Neutrophil (primary cell): Measurements from ENCODE around the gene OLFM3.

Experiments
- H3K27ac ChIP-seq: fragments of 200-600 bp; sonication (generic); 2 replicates; pipeline ENCODE4 v1.5.1; 2016; ENCODE audit warnings: mild to moderate bottlenecking, moderate library complexity
- H3K27me3 ChIP-seq: fragments of 200-600 bp; sonication (generic); 2 replicates; pipeline ENCODE4 v1.6.0; 2016; ENCODE audit warnings: mild to moderate bottlenecking
- H3K36me3 ChIP-seq: fragments of 200-600 bp; sonication (generic); 2 replicates; pipeline ENCODE4 v1.5.1; 2017
- H3K4me1 ChIP-seq, 2 experiments: fragments of 200-600 bp in 1 of 2; sonication (generic) in 1 of 2; 1 replicate in 1 of 2; 2 replicates in 1 of 2; pipeline versions ENCODE4 v1.5.1 to v1.6.1; 2013 to 2016; ENCODE audit warnings: low read depth in 1 of 2, low read length in 1 of 2, mild to moderate bottlenecking in 1 of 2, moderate library complexity in 1 of 2; ENCODE audit not compliant: control insufficient read depth in 1 of 2, insufficient read depth in 1 of 2
- H3K4me3 ChIP-seq, 2 experiments: fragments of 200-600 bp in 1 of 2; sonication (generic) in 1 of 2; 1 replicate in 1 of 2; 2 replicates in 1 of 2; pipeline ENCODE4 v1.5.1; 2013 to 2016; ENCODE audit warnings: low read depth in 1 of 2, low read length in 1 of 2, mild to moderate bottlenecking in 1 of 2, moderate library complexity in 1 of 2
- H3K9me3 ChIP-seq: fragments of 200-600 bp; sonication (generic); 2 replicates; pipeline ENCODE4 v1.5.1; 2016
- TF ChIP-seq, protein P1 (sequence below): fragments of 200-600 bp; sonication (generic); IDR thresholded peaks from 2 replicates; pipeline ENCODE4 v1.5.1; 2016; ENCODE audit warnings: antibody characterized with exemption

OLFM3 gene

DNA sequence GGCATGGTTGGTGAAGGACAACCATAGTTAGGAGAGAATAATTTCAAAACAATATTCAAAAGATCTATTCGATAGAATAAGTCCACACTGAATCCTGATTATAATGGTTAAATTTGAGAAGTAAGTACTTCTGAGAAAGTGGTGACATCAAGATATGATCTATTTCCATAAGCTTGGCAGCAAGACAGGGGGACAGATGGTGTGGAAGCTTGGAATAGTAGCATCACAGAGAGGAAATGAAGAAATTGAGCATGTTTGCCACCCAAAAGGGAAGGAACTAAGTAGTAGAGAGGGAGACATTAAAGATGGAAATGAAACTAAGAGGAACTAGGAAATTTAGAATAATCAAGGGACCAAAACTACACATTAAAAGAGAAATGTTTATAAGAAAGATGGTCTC lies 94.5 kb downstream of the OLFM3 start:
- no peaks in the 10 kb centered on the region for H3K9me3 ChIP-seq
- TF ChIP-seq, protein P1, sequence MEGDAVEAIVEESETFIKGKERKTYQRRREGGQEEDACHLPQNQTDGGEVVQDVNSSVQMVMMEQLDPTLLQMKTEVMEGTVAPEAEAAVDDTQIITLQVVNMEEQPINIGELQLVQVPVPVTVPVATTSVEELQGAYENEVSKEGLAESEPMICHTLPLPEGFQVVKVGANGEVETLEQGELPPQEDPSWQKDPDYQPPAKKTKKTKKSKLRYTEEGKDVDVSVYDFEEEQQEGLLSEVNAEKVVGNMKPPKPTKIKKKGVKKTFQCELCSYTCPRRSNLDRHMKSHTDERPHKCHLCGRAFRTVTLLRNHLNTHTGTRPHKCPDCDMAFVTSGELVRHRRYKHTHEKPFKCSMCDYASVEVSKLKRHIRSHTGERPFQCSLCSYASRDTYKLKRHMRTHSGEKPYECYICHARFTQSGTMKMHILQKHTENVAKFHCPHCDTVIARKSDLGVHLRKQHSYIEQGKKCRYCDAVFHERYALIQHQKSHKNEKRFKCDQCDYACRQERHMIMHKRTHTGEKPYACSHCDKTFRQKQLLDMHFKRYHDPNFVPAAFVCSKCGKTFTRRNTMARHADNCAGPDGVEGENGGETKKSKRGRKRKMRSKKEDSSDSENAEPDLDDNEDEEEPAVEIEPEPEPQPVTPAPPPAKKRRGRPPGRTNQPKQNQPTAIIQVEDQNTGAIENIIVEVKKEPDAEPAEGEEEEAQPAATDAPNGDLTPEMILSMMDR: no peak
- H3K27ac ChIP-seq: no peak overlapping the region
- H3K27me3 ChIP-seq: no peaks in the 10 kb centered on the region
- no peak overlapping the region for H3K4me3 ChIP-seq
- H3K36me3 ChIP-seq: no peaks in the 10 kb centered on the region
- H3K4me1 ChIP-seq: no peaks in the 10 kb centered on the region

- no peaks in the 10 kb centered on the region for H3K9me3 ChIP-seq
- TF ChIP-seq, protein P1: no peak
- H3K4me1 ChIP-seq: no peaks in the 10 kb centered on the region
These were observed 98.6 kb downstream of the OLFM3 start for GRCh38 chr1:101898137-101898536.

DNA sequence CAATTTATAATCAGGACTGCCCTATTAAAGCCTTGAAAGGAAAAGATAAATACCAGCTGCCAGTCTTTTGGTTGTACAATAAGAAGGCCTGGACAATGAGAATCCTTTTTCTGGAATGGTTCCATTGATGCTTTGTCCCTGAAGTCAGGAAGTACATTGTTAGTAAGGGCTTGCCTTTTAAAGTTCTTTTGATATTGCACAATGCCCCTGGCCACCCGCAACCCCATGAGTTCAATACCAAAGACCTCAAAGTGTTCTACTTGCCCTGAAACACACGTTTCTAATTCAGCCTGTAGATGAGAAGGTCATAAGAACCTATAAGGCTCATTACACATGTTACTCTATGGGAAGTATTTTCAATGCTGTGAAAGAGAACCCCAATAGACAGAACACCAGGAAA lies 112.1 kb downstream of the OLFM3 start:
- H3K36me3 ChIP-seq: no peaks in the 10 kb centered on the region
- H3K27me3 ChIP-seq: no peaks in the 10 kb centered on the region
- H3K27ac ChIP-seq: no peak overlapping the region
- H3K4me3 ChIP-seq: no peak overlapping the region
- TF ChIP-seq, protein P1: no peak
- no peaks in the 10 kb centered on the region for H3K9me3 ChIP-seq
- H3K4me1 ChIP-seq: no peaks in the 10 kb centered on the region

More at GRCh38 chr1:101898137-101898536, 98.6 kb downstream of the OLFM3 start:
- Histone ChIP-seq H3K27me3 (no peaks in the 10 kb centered on the region), H3K4me3 (no peak overlapping the region), H3K36me3 (no peaks in the 10 kb centered on the region), H3K27ac (no peak overlapping the region)

DNA sequence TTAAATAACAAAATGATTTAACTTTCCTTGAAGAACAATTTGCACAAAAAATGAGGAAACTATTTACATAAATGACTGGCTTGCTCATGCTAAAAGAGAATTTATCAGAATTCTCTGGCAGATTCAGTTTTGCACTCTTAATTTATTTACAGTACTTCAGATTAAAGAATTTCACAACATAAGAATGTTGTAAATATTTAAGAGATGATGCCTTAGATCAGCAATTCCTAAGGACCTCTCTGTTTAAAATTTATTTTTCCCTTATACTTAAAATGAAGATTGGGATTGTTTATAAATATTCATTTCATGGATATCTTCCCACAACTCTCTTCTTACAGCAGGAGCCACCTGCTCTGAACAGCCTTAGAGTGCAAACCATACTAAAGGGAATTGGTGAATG lies 120.8 kb downstream of the OLFM3 start:
- Histone ChIP-seq H3K27me3 (no peaks in the 10 kb centered on the region), H3K27ac (no peak overlapping the region), H3K9me3 (no peaks in the 10 kb centered on the region), H3K36me3 (no peaks in the 10 kb centered on the region), H3K4me3 (no peak overlapping the region), H3K4me1 (no peaks in the 10 kb centered on the region)
- TF ChIP-seq, protein P1: no peak

- no peak overlapping the region for H3K27ac ChIP-seq
- TF ChIP-seq, protein P1: no peak
These were observed 123.1 kb downstream of the OLFM3 start for GRCh38 chr1:101873672-101874071.

GRCh38 chr1:101859941-101860340 lies 136.8 kb downstream of the OLFM3 start:
- TF ChIP-seq, protein P1: no peak
- H3K4me3 ChIP-seq: no peak overlapping the region
- no peaks in the 10 kb centered on the region for H3K27me3 ChIP-seq
- no peak overlapping the region for H3K27ac ChIP-seq
- no peaks in the 10 kb centered on the region for H3K4me1 ChIP-seq
- H3K9me3 ChIP-seq: no peaks in the 10 kb centered on the region
- no peaks in the 10 kb centered on the region for H3K36me3 ChIP-seq

More at GRCh38 chr1:101873672-101874071, 123.1 kb downstream of the OLFM3 start:
- Histone ChIP-seq H3K27me3 (no peaks in the 10 kb centered on the region), H3K4me1 (no peaks in the 10 kb centered on the region), H3K4me3 (no peak overlapping the region), H3K36me3 (no peaks in the 10 kb centered on the region), H3K9me3 (no peaks in the 10 kb centered on the region)
